Measurements from ENCODE around the gene UST.
"Not testable (repeated sequence)": the region's sequence is repeated elsewhere in the genome, so short reads cannot be mapped to it uniquely, and the experiment has no call there.

The UST gene

GRCh38 chr6:149102324-149102723, 355.5 kb downstream of the UST start:
- TF ChIP-seq CTCF (IDR thresholded peaks at IDR 0.05), result no peak
- Mint-ChIP-seq H3K27ac (no peak overlapping the region), H3K4me3 (no peak overlapping the region), H3K36me3 (ENCODE audit: low read depth) (peaks cover 22% of the 10 kb centered on the region), H3K4me1 (peaks cover 13% of the 10 kb centered on the region), H3K9me3 (peaks cover 44% of the 10 kb centered on the region), H3K27me3 (ENCODE audit: low read depth, poor library complexity) (peaks cover 6% of the 10 kb centered on the region)
- DNase-seq, result no peak

DNA sequence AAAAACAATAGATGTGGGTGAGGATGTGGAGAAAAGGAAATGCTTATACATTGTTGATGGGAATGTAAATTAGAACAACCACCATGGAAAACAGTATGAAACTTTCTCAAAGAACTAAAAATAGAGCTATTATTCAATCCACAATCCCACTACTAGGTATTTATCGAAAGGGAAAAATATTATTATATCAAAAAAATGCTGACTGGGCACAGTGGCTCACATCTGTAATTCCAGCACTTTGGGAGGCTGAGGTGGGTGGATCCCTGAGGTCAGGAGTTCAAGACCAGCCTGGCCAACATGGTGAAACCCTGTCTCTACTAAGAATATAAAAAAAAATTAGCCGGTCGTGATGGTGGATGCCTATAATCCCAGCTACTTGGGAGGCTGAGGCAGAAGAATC, 357.1 kb downstream of the UST start:
- not testable (repeated sequence) for DNase-seq; H3K27me3 Mint-ChIP-seq (ENCODE audit: low read depth, poor library complexity); H3K27ac Mint-ChIP-seq; H3K36me3 Mint-ChIP-seq (ENCODE audit: low read depth); H3K4me3 Mint-ChIP-seq
- peaks cover 28% of the 10 kb centered on the region for H3K9me3 Mint-ChIP-seq
- H3K4me1 Mint-ChIP-seq, result peaks cover 21% of the 10 kb centered on the region

DNA sequence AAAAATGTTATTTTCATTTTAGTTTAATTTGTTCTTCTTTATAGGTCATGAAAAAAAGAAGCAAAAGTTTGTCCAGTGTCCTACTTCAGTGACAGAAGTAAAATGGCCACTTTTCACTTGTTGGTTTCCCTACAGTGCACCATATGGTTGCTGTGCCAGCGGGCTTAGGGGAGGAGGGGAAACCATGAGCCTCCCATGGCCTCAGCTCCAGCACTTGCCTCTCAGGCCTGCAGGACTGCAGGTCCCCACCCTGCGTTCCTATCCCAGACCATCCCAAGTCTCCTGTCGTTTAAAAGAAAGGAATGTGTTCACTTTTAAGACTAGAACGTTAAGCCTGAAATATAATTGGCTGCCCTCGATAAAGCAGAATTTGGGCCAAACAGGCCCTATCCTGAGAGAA, 360.7 kb downstream of the UST start:
- H3K27ac Mint-ChIP-seq, result no peak overlapping the region
- H3K27me3 Mint-ChIP-seq (ENCODE audit: low read depth, poor library complexity), result peaks cover 6% of the 10 kb centered on the region
- peaks cover 16% of the 10 kb centered on the region for H3K4me1 Mint-ChIP-seq
- H3K9me3 Mint-ChIP-seq, result peaks cover 6% of the 10 kb centered on the region
- no peak for TF ChIP-seq CTCF (IDR thresholded peaks at IDR 0.05)
- DNase-seq, result no peak
- H3K4me3 Mint-ChIP-seq, result no peak overlapping the region
- no peaks in the 10 kb centered on the region for H3K36me3 Mint-ChIP-seq (ENCODE audit: low read depth)

DNA sequence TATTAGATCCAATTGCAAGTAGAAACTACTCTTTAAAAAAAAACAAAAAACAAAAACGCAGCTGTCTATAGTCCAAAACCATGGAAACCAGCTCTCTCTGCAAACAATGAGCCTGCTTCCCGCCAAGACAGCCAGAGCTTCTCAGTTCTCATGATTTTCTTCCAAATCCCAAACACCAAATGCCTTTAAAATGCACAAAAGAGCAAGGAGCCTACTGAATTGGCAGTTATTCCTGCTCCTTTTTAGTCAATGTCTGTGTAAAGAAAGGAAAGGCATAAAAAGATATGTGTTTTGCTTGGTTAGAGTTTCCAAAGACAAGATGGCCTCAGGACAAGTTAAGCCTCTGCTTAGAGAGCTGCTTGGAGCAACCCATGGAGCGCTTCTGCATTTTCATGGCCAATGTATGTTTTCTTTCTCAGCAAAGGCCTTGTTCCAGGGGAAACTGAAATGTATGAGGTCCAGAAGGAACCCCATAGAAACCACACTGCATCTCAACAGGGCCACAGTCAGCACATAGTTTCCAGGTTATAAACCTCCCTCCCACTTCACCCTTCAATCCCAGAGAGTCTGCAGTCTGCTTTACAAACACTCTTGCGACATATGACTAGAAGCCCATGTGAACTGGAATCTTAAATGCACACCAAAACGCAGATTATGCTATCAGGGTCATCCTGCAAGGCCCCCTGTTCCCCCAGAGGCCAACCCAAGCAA, 361.4 kb downstream of the UST start:
- no peak for TF ChIP-seq CTCF (IDR thresholded peaks at IDR 0.05)
- Mint-ChIP-seq H3K4me1 (peaks cover 10% of the 10 kb centered on the region), H3K4me3 (no peak overlapping the region), H3K27ac (no peak overlapping the region), H3K9me3 (peaks cover 13% of the 10 kb centered on the region), H3K36me3 (ENCODE audit: low read depth) (peaks cover 3% of the 10 kb centered on the region), H3K27me3 (ENCODE audit: low read depth, poor library complexity) (peaks cover 10% of the 10 kb centered on the region)
- no peak for DNase-seq

GRCh38 chr6:149108749-149109100, 361.9 kb downstream of the UST start:
- H3K4me3 Mint-ChIP-seq, result no peak overlapping the region
- peaks cover 18% of the 10 kb centered on the region for H3K9me3 Mint-ChIP-seq
- no peak for DNase-seq
- peaks cover 5% of the 10 kb centered on the region for H3K36me3 Mint-ChIP-seq (ENCODE audit: low read depth)
- TF ChIP-seq CTCF (IDR thresholded peaks at IDR 0.05), result no peak
- H3K27ac Mint-ChIP-seq, result no peak overlapping the region
- H3K4me1 Mint-ChIP-seq, result peaks cover 8% of the 10 kb centered on the region
- peaks cover 10% of the 10 kb centered on the region for H3K27me3 Mint-ChIP-seq (ENCODE audit: low read depth, poor library complexity)

DNA sequence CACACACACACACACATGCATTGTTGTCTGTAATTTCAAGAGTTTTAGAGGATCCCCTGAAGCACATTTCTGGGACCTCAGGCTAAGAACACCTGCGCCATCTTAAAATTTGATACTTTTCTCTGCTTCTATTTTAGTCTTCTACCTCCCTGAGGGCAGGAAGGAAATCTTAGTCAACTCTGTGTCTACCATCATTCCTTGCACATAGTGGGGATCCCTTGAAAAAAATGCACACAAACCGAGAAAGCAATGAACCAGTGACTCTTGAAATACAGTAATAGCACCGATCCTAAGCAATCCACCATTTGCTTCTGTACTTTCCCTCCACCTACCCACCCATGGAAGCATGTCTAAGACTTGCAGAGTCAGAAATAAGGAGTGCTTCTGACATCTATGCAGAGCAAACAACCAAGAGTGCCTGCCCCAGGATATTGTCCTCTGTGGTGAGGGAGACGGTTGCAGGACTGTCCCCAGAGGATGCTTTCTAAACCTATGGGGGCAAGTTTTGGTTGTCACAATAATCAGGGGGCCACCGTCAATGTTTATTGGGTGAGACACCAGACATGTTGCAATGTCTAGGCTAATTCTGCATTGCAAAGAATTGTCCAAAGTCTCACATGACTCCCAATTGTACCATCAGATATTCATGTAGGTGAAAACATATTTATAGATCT, 362.7 kb downstream of the UST start:
- H3K4me1 Mint-ChIP-seq, result peaks cover 8% of the 10 kb centered on the region
- H3K4me3 Mint-ChIP-seq, result no peak overlapping the region
- peaks cover 5% of the 10 kb centered on the region for H3K36me3 Mint-ChIP-seq (ENCODE audit: low read depth)
- DNase-seq, result no peak
- H3K27me3 Mint-ChIP-seq (ENCODE audit: low read depth, poor library complexity), result peaks cover 10% of the 10 kb centered on the region
- H3K27ac Mint-ChIP-seq, result no peak overlapping the region
- TF ChIP-seq CTCF (IDR thresholded peaks at IDR 0.05), result no peak
- peaks cover 26% of the 10 kb centered on the region for H3K9me3 Mint-ChIP-seq

Data from nephron progenitor cell (in vitro differentiated cells).